HG03558 (cell line): ENCODE measurements around the gene ALDOC.

Source experiments
- ATAC-seq: cut with Tn5 transposase; IDR thresholded peaks from one replicate; pipeline ENCODE4 v1.9.1; 2021; ENCODE audit warnings: moderate number of reproducible peaks; ENCODE audit not compliant: unreplicated experiment; ENCODE audit errors: extremely low read depth

Gene ALDOC

DNA sequence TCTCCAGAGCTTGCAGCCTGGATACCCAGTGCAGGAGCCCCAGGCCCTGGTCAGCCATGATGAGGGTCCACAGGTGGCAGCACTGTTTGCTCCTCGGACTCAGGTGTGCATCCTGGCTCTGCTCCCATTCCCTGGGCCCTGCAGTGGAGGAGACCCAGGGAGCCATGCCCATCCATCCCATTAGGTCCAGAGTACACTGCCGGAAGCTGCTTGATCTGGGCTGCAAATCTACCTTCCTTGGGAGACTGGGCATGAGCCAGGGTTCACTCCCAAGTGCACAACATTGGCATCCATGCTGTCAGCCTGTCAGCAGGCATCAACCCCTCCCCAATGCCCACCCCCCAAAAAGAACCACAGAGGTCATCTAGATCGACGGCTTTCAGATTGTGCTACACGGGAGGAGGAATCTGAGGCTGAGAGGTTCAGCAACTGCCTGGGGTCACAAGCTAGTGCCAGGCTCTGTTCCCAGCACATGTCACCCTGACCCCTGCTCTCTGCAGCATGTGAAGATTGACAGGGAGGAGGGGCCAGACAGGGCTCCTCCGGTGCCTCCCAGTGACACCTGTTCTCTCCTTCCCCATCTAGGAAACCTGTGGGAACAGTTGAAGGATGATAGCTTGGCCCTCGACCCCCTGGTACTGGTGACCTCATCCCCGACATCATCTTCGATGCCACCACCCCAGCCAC is 40.0 kb downstream of the ALDOC start:
- ATAC-seq: no peak

DNA sequence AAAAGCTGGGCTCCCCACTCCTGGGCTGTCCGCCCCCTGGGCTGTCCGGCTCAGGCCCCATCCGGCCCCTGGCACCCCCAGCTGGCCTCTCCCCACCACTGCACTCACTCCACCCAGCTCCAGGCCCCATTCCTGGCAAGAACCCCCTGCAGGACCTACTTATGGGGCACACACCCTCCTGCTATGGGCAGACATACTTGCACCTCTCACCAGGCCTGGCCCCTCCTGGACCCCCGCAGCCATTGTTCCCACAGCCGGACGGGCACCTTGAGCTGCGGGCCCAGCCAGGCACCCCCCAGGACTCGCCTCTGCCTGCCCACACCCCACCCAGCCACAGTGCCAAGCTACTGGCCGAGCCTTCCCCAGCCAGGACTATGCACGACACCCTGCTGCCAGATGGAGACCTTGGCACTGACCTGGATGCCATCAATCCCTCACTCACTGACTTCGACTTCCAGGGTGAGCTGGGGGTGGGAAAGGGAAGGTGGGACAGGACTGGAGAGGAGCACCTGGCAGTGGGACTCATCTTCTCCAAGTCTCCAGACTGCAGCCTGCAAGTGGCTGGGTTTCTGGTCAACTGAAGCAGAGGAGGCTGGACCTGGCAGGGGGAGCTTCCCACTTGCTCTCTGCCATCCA is 41.8 kb downstream of the ALDOC start:
- no peak for ATAC-seq

GRCh38 chr17:28533091-28533807 is 43.4 kb downstream of the ALDOC start:
- ATAC-seq: no peak

- no peak for ATAC-seq
Observed at GRCh38 chr17:28532050-28532960, 44.4 kb downstream of the ALDOC start.

DNA sequence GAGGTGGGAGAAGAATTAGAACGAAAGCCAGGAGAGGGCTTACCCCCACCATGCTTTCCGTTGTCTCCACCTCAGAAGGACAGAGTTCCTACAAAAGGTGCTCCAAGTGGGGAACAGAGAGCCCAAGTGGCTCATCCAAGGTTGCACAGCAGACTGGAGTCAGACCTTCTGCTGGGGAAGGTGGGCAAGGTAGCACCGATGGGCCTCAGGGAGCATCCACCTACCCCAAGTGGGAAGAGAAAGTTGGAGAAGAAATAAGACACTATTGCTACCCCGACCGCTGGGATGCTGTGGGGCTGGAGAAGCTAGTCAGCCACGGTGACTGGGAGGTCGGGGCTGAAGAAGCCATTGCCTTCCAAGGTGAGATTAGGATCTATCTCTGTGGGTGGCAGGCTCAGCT is 45.8 kb downstream of the ALDOC start:
- no peak for ATAC-seq

DNA sequence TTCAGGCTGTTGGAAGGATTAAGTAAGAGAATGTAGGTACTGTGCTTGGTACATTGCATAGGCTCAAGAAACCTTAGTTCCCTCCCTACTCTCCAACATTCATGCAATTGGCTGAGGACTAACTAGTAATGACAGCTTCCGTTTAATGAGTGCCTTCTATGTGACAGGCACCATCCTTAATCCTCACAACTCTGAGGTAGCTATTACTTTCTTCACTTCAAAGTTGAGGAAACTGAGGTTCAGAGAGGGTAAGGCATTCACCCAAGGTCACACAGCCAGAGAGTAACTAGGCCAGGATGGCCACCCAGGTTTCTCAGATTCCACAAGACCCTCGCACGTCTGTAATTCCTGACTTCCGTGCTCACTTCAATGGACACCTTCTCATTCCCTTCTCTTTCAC is 46.4 kb downstream of the ALDOC start:
- ATAC-seq: no peak

DNA sequence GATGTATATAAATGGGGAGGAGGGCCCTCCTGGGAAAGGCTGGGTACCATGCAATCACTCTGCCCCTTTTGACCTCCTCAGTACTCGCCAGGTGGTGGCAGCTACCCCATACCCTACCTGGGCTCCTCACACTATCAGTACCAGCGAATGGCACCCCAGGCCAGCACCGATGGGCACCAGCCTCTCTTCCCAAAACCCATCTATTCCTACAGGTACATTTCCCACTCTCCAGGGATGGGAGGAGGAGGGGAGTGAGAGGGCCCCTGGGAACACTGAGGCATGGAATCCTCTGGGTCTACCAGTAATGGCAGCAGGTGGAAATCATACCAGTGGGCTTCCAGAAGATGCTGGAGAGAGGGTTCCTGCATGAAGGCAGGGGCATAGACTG is 47.7 kb downstream of the ALDOC start:
- no peak for ATAC-seq

DNA sequence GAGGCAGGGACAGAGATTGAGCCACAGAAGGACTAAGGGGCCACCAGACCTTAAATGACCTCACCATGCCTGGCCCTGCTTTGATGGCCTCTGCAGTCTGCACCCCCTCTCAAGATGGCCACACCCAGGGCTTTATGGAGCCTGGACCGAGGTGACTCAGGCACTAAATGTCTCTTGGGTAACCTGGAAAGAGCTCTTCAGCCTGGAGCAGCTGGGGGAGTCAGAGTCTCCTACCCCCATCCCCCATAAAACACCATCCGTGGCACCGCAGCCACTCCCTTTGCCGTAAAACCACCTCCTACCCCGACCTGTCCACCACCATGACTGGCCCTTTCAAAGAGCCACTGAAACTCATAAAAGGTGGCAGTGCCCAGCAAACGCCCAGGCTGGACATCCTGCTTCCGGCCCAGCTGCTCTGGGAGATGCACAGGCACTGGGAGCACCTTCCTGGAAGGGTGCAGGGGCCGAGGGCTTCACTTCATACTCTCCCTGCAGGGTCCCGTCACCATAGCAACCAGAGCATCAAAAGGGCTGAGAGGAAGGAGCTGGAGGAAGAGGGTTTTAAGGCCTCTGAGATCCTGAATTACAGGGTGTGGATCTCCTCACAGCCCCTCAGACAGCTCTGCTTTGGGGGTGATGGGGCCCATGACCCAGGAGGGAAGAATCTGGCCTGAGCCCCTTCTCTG is 48.2 kb downstream of the ALDOC start:
- ATAC-seq: no peak

GRCh38 chr17:28527859-28528258 is 48.8 kb downstream of the ALDOC start:
- ATAC-seq: no peak

GRCh38 chr17:28527181-28527681 is 49.5 kb downstream of the ALDOC start:
- ATAC-seq: no peak

- ATAC-seq: no peak
Observed at GRCh38 chr17:28526381-28526780, 50.3 kb downstream of the ALDOC start.

DNA sequence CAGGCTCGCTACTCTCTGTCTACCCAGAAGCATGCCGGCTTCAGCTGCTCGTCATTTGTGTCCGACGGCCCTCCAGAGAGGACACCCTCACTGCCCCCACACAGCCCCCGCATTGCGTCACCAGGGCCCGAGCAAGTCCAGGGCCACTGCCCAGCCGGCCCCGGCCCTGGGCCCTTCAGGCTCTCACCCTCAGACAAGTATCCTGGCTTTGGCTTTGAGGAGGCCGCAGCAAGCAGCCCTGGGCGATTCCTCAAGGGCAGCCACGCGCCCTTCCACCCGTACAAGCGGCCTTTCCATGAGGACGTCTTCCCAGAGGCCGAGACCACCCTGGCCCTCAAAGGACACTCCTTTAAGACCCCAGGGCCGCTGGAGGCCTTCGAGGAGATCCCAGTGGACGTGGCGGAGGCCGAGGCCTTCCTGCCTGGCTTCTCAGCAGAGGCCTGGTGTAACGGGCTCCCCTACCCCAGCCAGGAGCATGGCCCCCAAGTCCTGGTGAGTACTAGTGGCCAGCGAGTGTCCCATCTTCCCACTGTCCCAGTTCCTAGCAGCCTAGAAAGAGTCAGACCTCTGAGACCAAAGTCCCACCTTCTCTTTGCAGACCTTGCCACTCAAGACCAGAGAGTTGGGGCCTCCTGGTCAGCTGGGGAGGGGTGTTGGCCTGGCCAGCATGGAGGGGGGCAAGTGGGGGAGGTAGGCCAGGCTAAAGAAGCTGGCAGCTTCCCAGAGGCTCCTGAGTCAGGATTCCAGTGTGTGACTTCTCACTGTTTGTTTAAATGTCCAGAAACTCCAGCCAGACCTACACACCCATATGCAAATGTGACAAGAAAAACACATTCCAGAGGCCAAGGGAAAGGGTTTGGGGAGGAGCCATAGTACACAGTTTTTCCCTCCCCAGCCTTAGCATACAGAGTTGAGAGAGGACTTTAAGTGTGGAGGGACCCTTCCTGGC is 51.9 kb downstream of the ALDOC start:
- no peak for ATAC-seq

DNA sequence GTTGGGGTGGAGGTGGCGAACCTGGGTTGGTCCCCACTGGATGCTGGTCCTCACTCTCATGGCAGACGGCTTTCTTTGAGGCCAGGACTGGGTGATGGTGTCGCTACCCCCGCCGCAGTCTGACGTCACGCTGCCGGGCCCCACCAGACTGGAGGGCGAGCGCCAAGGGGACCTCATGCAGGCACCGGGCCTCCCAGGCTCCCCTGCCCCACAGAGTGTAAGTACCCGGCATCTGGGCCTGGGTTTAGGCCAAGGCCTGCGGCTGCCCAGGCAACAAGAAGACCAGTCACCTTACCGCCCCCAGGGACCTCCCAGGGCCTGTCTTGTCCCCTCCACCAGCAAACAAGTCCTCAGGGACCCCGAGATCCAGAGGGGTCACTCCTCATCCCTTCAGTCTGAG is 52.8 kb downstream of the ALDOC start:
- ATAC-seq: no peak

GRCh38 chr17:28523186-28523585 is 53.5 kb downstream of the ALDOC start:
- no peak for ATAC-seq
